ENCODE results near the gene XRRA1.

Gene XRRA1

DNA sequence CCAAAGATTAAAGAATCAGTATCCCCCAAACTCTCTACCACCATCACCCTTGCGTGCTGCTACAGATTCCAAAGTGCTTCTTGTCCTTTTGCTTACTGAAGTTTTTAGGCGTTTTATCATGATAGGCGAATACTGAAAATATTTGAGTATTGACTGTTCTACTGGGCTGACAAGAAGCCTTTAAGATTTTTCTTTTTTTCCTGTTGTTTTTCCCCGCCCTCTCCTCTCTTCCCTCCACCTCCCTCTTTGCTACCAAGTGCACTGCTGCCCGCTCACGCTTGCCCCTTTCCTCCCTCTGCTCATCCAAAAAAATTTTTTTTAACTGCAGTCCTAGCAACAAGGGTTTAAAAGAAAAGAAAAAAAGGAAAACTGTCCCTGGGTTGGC is 854 bp upstream of the XRRA1 start:
- DNase-seq: no peak

DNA sequence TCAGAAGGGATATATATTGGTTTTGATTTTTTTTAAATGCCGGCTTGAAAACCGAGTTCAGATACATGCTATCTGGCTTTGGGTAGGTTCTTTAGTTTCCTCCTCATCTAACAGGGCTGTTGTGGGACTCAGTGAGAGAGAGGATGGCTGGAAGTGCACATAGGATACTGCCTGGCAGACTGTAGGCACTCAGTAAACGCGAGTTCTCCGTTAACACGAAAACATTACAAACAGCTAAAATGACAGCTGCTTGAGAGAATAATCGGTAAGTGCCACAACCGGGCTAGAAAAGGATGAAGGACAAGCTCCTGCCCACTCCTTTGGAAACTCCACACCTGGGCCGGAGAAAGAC is 369 bp downstream of the XRRA1 start:
- no peak for DNase-seq

- no peak for DNase-seq
These were observed 6.7 kb downstream of the XRRA1 start for GRCh38 chr11:74942073-74942759.

DNA sequence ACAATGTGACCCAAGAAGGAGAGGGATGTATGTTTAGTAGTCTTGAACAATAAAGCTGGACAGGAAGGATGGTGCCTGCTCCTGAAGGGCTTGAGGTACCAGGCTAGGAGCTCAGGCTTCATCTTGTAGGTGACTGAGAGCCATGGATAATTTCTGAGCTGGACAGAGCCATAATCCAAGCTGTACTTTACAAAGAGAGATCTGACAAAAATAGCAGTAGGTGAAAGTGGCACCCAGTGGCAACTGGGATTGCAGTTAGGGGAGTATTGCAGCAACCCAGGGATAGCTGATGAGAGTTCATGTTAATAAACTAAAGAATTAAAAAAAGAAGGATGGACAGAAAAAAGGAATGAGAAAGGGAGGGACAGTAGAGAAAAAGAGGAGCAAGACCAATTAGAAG is 7.4 kb downstream of the XRRA1 start:
- DNase-seq: no peak

- no peak for DNase-seq
These were observed 11.0 kb downstream of the XRRA1 start for GRCh38 chr11:74937696-74938475.

DNA sequence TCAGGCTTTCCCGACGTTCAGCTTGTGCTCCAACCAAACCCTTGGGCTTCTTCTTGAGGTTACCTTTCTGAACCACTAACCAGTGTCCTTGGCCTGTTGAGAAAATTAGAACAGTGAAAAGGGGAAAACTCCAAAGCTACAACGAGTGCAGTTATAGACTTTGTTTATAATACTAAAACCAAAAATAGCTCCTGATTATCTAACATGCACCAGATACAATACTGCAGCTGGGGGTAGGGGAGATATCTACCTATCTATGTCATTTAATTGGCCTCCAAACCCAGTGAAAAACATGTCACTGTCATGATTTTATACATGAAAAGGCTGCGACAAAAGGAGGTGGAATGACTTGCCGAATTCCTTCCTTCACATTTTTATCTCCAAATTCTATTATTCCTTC is 11.9 kb downstream of the XRRA1 start:
- no peak for DNase-seq

- no peak for DNase-seq
These were observed 12.8 kb downstream of the XRRA1 start for GRCh38 chr11:74936087-74936486.

- no peak for DNase-seq
These were observed 13.6 kb downstream of the XRRA1 start for GRCh38 chr11:74935285-74935684.

DNA sequence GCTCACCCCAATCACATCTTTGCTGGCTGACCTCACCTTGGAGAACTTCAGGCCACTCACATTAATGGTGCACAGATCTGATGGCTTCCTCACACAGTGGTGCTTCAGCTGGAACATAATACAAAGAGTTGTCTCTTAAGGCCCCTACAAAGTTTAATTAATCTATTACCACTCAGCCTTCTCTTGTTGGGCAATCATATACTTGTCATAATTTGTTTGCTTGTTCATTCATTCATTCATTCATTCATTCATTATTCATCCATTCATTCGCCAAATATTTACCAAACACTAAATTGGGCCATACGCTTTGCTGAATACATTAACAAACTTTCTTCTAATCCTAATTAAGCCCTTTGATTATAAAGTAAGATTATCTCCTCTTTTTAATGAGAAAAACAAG is 15.1 kb downstream of the XRRA1 start:
- DNase-seq: no peak

- DNase-seq: no peak
These were observed 16.1 kb downstream of the XRRA1 start for GRCh38 chr11:74932797-74933196.

GRCh38 chr11:74932169-74932568 is 16.7 kb downstream of the XRRA1 start:
- DNase-seq: no peak

- peak; percentile 77 to 90 for DNase-seq
These were observed 19.2 kb downstream of the XRRA1 start for GRCh38 chr11:74929431-74930363.

GRCh38 chr11:74927496-74927895 is 21.4 kb downstream of the XRRA1 start:
- DNase-seq: no peak

- no peak for DNase-seq
These were observed 22.4 kb downstream of the XRRA1 start for GRCh38 chr11:74926304-74927030.

DNA sequence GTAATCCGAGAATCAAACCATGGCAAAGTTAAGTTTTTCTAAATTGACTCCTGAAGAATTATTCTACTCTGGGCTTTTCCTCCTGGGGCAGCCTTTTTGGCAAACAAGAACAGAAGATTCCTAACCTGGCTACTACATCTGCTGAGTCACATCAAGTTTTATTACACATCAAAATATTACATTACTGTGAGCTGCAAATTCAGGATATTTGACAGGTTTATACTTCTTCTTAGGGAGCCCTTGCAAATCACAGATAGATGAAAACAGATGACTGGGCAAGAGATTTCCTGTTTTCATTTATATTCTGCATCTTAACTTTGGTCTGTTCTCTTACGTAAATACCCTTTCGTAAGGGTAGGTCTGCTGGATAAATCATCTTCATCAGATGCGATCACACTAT is 23.6 kb downstream of the XRRA1 start:
- no peak for DNase-seq

GRCh38 chr11:74923125-74923524 is 25.8 kb downstream of the XRRA1 start:
- no peak for DNase-seq

DNA sequence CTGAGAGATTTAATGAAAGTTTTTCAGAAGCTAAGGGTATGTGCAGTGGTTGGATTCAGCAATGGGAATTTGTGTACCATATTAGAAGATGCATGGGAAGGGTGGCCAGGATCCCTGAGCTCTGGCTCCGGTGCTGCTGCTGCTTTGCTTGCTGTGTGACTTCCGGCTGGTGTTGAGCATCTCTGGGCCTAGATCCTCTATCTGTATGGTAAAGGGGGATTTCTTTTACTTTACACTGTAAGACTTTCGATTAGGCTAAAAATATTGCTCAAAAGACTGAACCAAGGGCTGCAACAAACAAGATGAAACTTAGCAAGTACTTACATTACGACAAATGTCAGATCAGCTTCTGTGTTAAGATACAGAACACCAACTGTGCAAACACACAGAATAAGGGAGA is 39.1 kb downstream of the XRRA1 start:
- DNase-seq: no peak

DNA sequence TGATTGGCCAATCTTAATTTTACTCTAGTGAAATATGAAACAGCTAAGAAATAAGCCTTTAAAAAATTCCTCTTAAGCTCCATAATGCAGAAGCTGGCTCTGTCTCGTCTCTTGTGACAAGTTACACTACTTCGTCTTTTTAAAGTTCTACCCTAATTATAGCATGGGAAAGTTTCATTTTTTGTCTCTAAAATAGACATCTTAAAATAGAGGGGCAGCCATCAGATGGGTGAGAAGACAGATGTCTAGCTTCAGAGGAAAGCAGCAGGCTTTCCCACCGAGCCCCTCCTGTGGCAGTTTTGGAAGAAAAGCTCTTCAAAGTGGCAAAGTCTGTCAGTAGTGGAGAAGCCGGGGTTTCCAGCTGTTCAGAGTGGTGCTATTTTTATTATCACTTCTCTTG is 39.5 kb downstream of the XRRA1 start:
- no peak for DNase-seq

DNA sequence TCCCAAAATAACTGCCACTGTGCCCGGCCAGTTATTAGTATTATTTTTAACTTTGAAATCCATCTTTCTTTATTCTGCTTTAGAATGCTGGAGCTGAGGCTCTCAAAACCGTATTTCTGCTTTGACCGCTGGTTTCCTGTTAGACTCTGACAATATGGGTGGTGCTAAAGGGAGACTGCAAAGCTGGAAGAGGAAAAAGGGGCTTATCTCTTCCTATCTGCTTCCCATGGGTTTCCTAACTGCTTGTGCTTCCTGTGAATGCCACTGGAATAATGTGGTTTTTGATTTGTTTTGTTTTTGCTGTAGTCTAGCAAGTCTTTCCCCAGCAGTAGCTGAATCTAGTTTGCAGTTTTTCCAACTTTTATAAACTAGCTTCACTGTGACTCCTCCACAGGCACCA is 43.6 kb downstream of the XRRA1 start:
- DNase-seq: no peak

- DNase-seq: no peak
These were observed 46.5 kb downstream of the XRRA1 start for GRCh38 chr11:74902342-74902741.

DNA sequence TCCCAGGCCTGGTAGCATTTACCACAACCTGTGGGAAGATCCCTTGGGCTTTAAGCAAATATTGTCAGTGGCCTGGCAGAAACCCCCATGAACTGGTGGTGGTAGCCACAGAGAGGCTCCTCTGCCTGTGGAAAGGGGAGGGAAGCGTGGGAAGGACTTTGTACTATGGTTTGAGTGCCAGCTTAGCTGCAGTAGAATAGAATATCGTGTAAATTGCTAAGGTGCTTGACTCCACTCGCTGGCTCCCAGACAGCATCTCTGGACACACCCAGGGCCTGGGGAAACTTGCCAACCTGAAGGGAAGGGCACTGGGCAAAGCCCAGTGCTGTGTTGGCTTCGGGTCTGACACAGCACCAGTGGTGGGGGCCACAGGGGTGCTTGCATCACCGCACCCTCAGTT is 52.6 kb downstream of the XRRA1 start:
- no peak for DNase-seq

- DNase-seq: no peak
These were observed 53.4 kb downstream of the XRRA1 start for GRCh38 chr11:74895340-74896116.
